Stomach smooth muscle (tissue), 2 donors: ENCODE data around the gene ZNF493.

ENCODE experiments used
- H3K27ac ChIP-seq: one replicate; pipeline ENCODE4 v1.7.0; 2013; ENCODE audit warnings: mild to moderate bottlenecking, low read length, inconsistent platforms
- H3K27me3 ChIP-seq, 2 donors: one replicate each; pipeline ENCODE4 v1.7.0; 2013; ENCODE audit warnings: low read length in 2 of 2; ENCODE audit not compliant: insufficient read depth in 2 of 2, control insufficient read depth in 1 of 2
- H3K36me3 ChIP-seq, 2 donors: one replicate each; pipeline ENCODE4 v1.7.0; 2013; ENCODE audit warnings: low read length in 2 of 2; ENCODE audit not compliant: control insufficient read depth in 2 of 2, insufficient read depth in 2 of 2
- H3K4me1 ChIP-seq: one replicate; pipeline ENCODE4 v1.7.0; 2013; ENCODE audit warnings: low read length; ENCODE audit not compliant: control insufficient read depth, insufficient read depth
- H3K4me3 ChIP-seq, 2 donors: one replicate each; pipeline ENCODE4 v1.7.0; 2013; ENCODE audit warnings: low read length in 2 of 2
- H3K9ac ChIP-seq, 2 donors: one replicate each; pipeline ENCODE4 v1.7.0; 2013; ENCODE audit warnings: low read length in 2 of 2, mild to moderate bottlenecking in 1 of 2
- H3K9me3 ChIP-seq, 2 donors: one replicate each; pipeline ENCODE4 v1.7.0; 2013; ENCODE audit warnings: low read length in 2 of 2; ENCODE audit not compliant: control insufficient read depth in 2 of 2
- donor health status: healthy.
- donor health status: Pancreatic carcinoma.

ZNF493 gene

GRCh38 chr19:21396893-21397572 is at the start of gene ZNF493:
TSS of gene ZNF493 (plus strand) at chr19:21397133. CDS start at chr19:21397238, 105 bp downstream.
- H3K9me3 ChIP-seq = no peaks in the 10 kb centered on the region
- H3K36me3 ChIP-seq = peaks cover 0 to 2% of the 10 kb centered on the region in 2 donors
- H3K27me3 ChIP-seq = no peaks in the 10 kb centered on the region
- peak within 1 kb of the TSS; percentile 93 to 96 for H3K9ac ChIP-seq
- peaks cover 12% of the 10 kb centered on the region for H3K4me1 ChIP-seq
- peak within 1 kb of the TSS; percentile 82 for H3K27ac ChIP-seq
- H3K4me3 ChIP-seq = peak within 1 kb of the TSS; percentile 98 to 99

- Histone ChIP-seq H3K36me3 (no peaks in the 10 kb centered on the region), H3K9ac (no peak overlapping the region), H3K4me1 (no peaks in the 10 kb centered on the region), H3K9me3 (peaks cover 0 to 4% of the 10 kb centered on the region in 2 donors), H3K4me3 (no peak overlapping the region), H3K27ac (no peak overlapping the region), H3K27me3 (no peaks in the 10 kb centered on the region)
Measured at GRCh38 chr19:21352830-21353229, 44.1 kb upstream of the ZNF493 start.

GRCh38 chr19:21358768-21359451 is 38.0 kb upstream of the ZNF493 start, which contains the start of gene ZNF738:
TSS of gene ZNF738 (plus strand) at chr19:21359000. CDS start at chr19:21359141, 141 bp downstream.
- no peaks in the 10 kb centered on the region for H3K9me3 ChIP-seq
- peak within 1 kb of the TSS; percentile 71 for H3K27ac ChIP-seq
- no peaks in the 10 kb centered on the region for H3K27me3 ChIP-seq
- H3K4me1 ChIP-seq = no peaks in the 10 kb centered on the region
- peak within 1 kb of the TSS; percentile 86 to 88 for H3K9ac ChIP-seq
- H3K36me3 ChIP-seq = peaks cover 0 to 2% of the 10 kb centered on the region in 2 donors
- H3K4me3 ChIP-seq = peak within 1 kb of the TSS; percentile 92 to 97

DNA sequence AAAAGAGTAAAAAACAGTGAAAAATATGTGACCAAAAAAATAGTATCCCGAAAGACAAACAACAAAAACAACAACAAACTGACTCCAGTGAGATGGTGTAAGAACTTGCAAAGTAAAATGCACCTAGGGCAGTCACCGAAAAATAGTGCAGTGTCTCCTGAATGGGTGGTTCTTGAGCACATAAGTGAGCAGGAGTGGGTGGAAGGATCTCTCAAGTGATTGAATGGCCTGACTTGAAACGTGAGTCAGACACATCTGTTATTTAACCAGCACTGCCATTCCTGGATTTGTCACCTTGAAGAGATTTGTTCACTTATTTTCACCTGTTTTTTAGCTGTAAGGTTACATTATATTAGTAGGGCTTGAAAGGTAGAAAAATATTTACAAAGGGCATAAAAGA is 34.6 kb upstream of the ZNF493 start:
- H3K9ac ChIP-seq = no peak overlapping the region
- H3K27ac ChIP-seq = no peak overlapping the region
- no peaks in the 10 kb centered on the region for H3K9me3 ChIP-seq
- H3K4me1 ChIP-seq = no peaks in the 10 kb centered on the region
- H3K4me3 ChIP-seq = no peak overlapping the region
- H3K27me3 ChIP-seq = no peaks in the 10 kb centered on the region
- peaks cover 0 to 2% of the 10 kb centered on the region in 2 donors for H3K36me3 ChIP-seq

DNA sequence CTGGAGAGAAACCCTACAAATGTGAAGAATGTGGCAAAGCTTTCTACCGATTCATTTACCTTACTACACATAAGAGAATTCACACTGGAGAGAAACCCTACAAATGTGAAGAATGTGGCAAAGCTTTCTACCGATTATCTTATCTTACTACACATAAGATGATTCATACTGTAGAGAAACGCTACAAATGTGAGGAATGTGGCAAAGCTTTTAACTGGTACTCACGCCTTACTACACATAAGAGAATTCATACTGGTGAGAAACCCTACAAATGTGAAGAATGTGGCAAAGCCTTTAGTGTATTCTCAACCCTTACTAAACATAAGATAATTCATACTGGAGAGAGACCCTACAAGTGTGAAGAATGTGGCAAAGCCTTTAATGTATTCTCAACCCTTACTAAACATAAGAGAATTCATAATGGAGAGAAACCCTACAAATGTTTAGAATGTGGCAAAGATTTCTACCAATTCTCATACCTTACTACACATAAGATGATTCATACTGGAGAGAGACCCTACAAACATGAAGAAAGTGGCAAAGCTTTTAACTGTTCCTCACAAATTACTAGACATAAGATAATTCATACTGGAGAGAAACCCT is 12.9 kb upstream of the ZNF493 start:
- H3K9ac ChIP-seq = no peak overlapping the region
- no peak overlapping the region for H3K4me3 ChIP-seq
- H3K9me3 ChIP-seq = peaks cover 9 to 15% of the 10 kb centered on the region in 2 donors

GRCh38 chr19:21396121-21396520 is 812 bp upstream of the ZNF493 start:
- Histone ChIP-seq H3K9me3 (no peaks in the 10 kb centered on the region), H3K9ac (no peak overlapping the region), H3K4me3 (no peak overlapping the region), H3K27me3 (no peaks in the 10 kb centered on the region), H3K36me3 (peaks cover 0 to 2% of the 10 kb centered on the region in 2 donors), H3K4me1 (peaks cover 12% of the 10 kb centered on the region), H3K27ac (no peak overlapping the region)

More for the DNA sequence above, 12.9 kb upstream of the ZNF493 start:
- no peak overlapping the region for H3K27ac ChIP-seq
- no peaks in the 10 kb centered on the region for H3K36me3 ChIP-seq
- H3K4me1 ChIP-seq = no peaks in the 10 kb centered on the region
- no peaks in the 10 kb centered on the region for H3K27me3 ChIP-seq

- H3K4me1 ChIP-seq = peaks cover 12% of the 10 kb centered on the region
- H3K9ac ChIP-seq = no peak overlapping the region
- peaks cover 0 to 2% of the 10 kb centered on the region in 2 donors for H3K36me3 ChIP-seq
- no peaks in the 10 kb centered on the region for H3K27me3 ChIP-seq
- H3K9me3 ChIP-seq = no peaks in the 10 kb centered on the region
- H3K4me3 ChIP-seq = no peak overlapping the region
- H3K27ac ChIP-seq = no peak overlapping the region
Measured at GRCh38 chr19:21398851-21399250, 1.9 kb downstream of the ZNF493 start.

GRCh38 chr19:21402303-21402985 is 5.5 kb downstream of the ZNF493 start:
- H3K36me3 ChIP-seq = peaks cover 2 to 9% of the 10 kb centered on the region in 2 donors
- no peaks in the 10 kb centered on the region for H3K27me3 ChIP-seq
- no peak overlapping the region for H3K27ac ChIP-seq
- H3K4me3 ChIP-seq = no peak overlapping the region
- H3K9me3 ChIP-seq = no peaks in the 10 kb centered on the region
- no peak overlapping the region for H3K9ac ChIP-seq
- peaks cover 9% of the 10 kb centered on the region for H3K4me1 ChIP-seq

- Histone ChIP-seq H3K27me3 (no peaks in the 10 kb centered on the region), H3K4me1 (no peaks in the 10 kb centered on the region), H3K27ac (no peak overlapping the region), H3K9ac (no peak overlapping the region), H3K9me3 (no peaks in the 10 kb centered on the region), H3K4me3 (no peak overlapping the region), H3K36me3 (peaks cover 12 to 22% of the 10 kb centered on the region in 2 donors)
Measured at GRCh38 chr19:21410166-21410565, 13.2 kb downstream of the ZNF493 start.

GRCh38 chr19:21422244-21422643 is 25.3 kb downstream of the ZNF493 start:
- Histone ChIP-seq H3K27me3 (no peaks in the 10 kb centered on the region), H3K4me3 (no peak overlapping the region), H3K9me3 (peaks cover 0 to 16% of the 10 kb centered on the region in 2 donors), H3K36me3 (peaks cover 2 to 4% of the 10 kb centered on the region in 2 donors), H3K9ac (no peak overlapping the region), H3K4me1 (no peaks in the 10 kb centered on the region), H3K27ac (no peak overlapping the region)
